NCI-H1930 (cell line): ENCODE measurements around the gene SLC35A1.

Source experiments
- DNase-seq, 2 experiments: peaks; one replicate each; lab custom pipeline; 2025; lab: John Stamatoyannopoulos, UW

SLC35A1 gene

DNA sequence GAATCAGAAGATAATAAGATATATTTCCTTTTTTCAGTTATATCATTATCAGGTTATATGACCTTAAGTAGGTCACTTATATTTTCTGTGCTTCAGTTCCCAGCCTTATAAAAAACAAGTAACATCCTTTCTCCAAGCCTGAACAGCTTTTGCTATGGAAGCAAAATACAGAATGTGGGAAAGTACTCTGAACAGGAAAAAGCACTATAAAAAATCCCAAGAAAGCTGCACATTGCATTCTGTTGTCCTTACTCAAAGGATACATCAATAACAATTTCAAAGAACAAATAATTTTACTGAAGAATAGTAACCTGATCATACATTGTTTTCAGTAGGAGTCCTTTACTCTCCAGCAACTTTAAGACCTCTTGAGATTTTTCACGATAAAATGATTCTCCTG, 56.4 kb downstream of the SLC35A1 start:
- no peak for DNase-seq

DNA sequence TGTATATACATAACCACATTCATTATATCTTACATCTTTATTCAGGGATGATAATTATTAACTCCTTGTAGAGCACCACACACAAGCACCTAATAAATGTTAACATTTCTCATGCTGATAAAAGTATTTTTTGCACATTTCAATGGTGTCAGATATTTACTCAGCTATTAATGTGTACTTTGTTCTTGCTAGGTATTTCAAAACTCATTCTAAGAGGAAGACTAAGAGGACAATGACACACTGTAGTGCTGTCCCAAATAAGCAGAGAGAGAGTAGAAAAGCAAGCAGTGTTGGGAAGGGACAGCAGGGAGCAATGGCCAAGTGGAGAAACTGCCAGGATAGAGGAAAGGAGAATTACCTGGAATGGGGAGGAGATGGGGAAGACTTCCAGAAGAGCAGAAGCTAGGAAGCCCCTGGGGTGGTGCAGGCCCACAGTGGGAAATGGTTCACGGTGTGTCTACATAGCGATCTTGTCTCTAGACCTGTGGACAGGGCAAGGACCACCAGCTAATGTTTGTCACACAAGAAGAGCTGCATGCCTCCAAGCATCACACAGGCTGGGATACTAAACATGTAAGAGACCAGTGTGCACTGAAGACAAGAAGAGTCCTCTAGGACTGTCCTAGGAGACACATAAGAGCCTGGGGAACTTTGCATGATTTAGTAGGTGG, 61.7 kb downstream of the SLC35A1 start:
- DNase-seq = no peak

DNA sequence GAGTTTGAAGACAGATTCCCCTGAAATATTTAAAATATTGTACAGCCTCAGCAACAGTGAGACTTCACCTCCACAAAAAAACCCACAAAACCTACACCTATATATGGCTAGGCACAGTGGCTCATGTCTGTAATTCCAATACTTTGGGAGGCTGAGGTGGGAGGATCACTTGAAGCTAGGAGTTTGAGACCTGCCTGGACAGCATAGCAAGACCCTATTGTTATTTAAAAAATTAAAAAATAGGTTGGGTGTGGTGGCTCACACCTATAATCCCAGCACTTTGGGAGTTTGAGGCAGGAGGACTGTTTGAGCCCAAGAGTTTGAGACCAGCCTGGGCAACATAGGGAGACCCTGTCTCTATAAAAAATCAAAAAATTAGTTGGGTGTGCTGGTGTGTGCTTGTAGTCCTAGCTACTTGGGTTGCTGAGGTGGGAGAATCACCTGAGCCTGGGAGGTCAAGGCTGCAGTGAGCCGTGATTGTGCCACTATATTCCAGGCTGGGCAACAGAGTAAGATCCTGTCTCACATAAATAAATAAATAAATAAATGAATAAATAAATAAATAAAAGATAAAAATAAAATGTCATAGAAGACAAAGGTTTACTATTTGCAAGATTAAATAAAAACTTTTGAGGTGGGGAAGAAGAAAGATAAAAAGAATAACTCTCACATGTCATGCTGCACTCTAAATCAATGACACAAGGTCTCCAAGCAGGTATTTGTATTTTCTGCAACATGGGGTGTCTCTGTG, 65.9 kb downstream of the SLC35A1 start:
- no peak for DNase-seq

DNA sequence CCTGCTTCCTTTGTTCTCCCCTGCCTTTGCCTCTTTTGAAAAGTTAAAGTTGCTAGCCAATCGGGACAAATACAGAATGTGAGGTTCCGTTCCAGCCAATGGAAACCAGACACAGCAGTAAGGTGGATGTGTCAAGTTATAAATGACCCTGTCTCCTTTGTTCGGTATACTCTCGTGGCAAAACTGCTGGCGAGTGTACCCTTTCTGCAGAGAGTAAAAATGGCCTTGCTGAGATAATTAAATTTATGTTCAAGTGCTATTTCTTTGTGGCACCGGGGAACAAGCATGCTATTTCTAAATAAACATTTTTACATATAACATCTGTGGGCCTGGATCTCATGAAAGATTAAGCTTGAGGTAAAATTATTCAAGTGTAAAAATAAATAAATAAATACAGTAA, 66.8 kb downstream of the SLC35A1 start:
- DNase-seq = no peak

DNA sequence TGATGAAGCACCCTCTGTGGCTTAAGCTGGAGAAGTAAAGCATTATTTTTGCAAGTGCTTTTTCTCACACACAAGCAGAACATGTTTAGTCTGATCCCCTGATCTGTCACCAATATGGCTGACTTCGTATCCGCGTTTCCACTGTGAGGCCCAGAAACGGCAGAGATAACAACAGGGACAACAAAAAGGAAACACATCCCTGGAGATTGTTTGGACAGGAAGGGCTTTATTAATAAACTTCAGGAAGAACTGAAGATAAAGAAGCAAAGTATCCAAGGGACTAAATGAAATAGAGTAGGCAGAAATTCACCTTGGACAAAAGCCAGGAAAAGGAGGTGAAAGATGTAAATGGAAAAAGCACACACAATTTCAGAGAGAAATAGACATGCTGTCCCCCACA, 67.8 kb downstream of the SLC35A1 start:
- DNase-seq = no peak

DNA sequence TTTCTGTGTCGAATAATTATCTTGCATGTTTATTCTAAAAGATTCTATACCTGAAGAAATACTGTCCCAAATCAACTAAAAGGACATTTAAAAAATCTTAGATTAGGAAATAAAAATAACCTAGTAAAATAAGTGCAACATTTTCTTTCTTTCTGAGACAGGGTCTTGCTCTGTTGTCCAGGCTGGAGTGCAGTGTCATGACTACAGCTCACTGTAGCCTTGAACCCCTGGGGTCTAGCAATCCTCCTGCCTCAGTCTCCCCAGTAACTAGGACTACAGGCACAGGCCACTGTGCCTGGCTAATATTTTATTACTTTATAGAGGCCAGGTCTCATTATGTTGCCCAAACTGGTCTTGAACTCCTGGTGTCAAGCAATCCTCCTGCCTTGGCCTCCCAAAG, 68.3 kb downstream of the SLC35A1 start:
- no peak for DNase-seq

DNA sequence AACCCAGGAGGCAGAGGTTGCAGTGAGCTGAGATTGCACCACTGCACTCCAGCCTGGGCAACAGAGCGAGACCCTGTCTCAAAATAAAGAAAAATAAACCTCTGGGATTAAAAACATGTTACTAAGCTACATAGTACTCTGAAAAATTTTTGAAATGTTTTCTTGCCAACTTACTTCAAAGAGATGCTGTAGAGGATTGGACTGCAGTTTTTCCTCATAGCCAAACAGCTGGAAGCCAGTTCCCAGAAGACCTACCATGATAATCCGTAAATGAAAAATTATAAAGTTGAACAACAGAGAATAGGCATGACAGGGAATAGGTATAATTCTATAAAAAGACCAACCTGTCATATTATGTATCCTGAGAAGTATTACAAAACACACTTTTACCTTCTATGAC, 69.0 kb downstream of the SLC35A1 start:
- no peak for DNase-seq

DNA sequence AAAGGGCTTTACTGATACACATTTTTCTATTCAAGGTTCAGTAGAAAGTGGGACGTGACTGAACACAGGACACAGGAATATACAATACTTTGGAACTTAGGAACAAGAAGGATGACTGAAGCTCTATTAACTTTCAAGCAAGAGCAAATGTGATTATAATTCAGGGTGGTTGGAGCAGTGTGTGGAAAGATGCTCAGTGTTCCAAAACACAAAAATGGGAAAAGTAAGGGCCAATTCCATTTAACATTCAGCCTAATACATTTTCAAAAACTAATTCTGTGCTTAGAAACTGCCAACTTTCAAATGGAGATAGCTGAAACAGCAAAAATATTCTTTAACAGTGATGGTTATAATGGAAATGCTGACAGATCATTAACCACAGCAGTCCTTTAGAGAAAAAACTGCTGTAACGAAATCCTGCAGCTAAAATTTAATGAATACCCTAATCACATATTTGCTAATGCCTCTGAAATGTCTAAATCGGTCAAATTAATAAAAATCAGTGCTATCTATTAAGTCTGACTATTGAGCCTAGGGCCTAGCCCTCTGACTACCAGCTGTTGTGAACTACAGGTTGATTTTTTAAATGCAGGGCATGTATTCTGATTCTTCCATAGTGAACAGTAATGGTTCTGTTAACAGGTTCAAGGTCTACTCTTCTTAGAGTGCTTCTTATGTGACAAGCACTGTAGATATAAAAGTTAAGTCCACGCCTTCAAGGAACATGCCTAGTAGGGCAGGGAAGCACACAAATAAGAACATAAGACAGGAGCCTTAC, 71.1 kb downstream of the SLC35A1 start:
- DNase-seq = no peak

DNA sequence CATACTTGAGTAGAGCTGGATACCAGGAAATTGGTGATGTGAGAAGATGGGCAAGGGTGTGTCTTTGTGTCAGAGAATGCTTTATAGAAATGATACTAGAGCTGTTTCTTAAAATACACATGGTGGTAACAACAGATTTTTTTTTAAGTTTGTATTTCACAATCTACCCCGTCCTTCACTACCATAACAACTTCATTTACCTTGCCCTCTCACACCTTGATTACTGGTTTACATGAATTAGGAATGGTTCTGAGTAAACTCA, 71.6 kb downstream of the SLC35A1 start:
- no peak for DNase-seq

DNA sequence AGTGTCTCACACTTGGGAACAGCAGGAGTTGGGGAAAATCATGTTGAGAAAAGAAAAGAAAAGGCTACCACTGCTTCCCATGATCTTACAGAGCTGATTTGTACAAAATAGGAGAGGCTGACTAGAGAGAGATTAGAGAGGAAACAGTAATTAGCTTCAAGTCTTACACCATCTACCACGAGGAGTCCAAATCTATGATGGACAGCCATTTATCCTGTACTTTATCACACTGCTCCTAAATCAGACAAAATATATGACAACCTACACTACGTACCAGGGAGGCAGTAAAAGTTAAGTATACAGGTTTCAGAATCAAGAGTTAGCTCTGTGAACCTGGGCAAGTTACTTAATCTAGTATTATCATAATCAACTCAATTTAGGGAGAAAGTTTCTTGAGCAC, 79.0 kb downstream of the SLC35A1 start:
- no peak for DNase-seq

DNA sequence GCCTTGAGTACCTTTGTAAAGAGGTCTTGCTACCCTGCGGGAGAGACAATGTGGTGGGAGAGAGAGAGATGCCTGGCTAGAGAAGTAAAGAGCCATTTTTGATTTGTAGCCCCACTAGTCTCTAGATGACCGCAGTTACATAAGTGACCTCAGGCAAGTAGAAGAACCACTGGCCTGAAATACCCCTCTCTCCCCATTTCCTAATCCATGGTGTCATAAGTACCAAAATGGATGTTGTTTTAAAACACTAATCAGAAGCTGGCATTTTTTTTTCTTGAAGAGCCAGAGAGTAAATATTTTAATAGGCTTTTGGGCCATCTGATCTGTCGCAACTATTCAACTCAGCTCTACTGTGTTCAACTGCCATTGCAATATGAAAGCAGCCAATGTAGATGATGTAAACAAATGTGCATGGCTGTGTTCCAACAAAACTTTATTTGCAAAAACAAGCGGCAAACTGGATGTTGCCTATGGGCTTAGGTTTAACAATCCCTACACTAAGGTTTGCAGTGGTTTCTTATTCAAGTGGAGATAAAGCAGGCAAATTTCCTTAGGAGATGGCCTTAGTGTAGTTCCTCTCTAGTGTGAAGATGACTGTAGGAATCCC, 80.5 kb downstream of the SLC35A1 start:
- no peak for DNase-seq

DNA sequence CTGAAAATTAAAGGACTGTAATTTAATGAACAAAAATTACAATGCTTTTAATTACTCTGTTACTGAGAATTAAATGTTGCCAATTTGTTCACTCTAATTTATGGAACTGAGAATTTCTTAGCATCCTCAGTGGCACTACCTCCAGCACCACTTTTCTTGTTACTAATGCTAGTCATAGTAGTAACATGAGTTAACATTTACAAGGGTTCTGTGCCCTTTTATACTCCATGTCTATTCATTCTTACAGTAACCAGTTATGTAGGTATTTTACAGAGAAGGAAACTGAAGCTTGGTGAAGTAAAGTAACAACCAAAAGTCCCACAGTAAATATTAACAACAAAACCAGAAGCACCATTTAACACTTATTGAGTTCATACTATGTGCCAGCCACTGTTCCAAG, 82.7 kb downstream of the SLC35A1 start:
- no peak for DNase-seq

DNA sequence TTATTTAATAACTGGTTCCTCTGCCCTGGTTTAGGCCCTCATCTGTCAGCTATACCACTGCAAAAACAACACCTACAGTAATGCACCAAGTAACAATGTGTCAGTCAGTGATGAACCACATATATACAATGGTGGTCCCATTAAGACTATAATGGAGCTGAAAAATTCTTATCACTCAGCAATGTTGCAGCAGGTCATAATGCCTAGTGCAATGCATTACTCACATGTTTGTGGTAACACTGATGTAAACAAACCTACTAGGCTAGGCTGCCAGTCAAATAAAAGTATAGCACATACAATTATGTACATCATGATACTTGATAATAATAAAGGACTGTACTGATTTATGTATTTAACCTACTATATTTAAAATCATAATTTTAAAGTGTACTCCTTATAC, 85.7 kb downstream of the SLC35A1 start:
- no peak for DNase-seq

DNA sequence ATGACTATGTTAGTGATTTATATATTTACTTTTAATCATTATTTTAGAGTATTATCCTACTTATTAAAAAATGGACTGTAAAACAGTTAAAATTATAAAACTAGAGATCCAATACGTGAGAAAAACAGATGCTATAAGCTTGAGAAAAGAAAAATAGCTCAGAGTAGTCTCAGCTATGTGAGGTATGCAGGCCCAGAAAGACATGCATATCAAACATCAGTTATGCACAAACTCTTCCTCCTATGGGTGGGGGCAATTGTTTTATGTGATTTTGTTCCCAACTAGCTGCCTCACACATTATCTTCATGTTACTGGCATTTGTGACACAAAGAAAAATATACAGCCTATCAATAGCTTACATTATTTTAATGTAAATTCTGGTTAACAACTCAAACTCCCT, 88.2 kb downstream of the SLC35A1 start:
- no peak for DNase-seq
